HepG2 (cell line): Measurements from ENCODE around the gene CNNM2. TPM values are rescaled to one million over a fixed set of nuclear protein-coding genes. Genes with fewer than 3 reads are reported as not detected.

Experiments used
- ATAC-seq: fragments of 200-7000 bp; cut with Tn5 transposase; 3 replicates; pipeline ENCODE4 v1.9.1; 2020; ENCODE audit warnings: mild to moderate bottlenecking, moderate library complexity
- BruUV-seq: library from RNA; stranded (reverse); fragments of 400-500 nt; replicated peaks from 2 replicates; lab custom pipeline; 2021; lab: Mats Ljungman, UMichigan
- CTCF ChIA-PET: fragments of 300-600 bp; formaldehyde crosslinking; extraction: SDS; loops from one replicate; lab custom pipeline; 2021; ENCODE audit warnings: low total read pairs, inconsistent platforms, low intra/inter-chr PET ratio; lab: Yijun Ruan, JAX
- POLR2A ChIA-PET: fragments of 350-600 bp; sonication (Branson Sonifier 250); formaldehyde crosslinking; loops from one replicate; lab custom pipeline; 2020; ENCODE audit warnings: antibody characterized with exemption, inconsistent platforms; lab: Yijun Ruan, JAX
- DNase-seq: peaks from one replicate; pipeline ENCODE4 v3.0.0-alpha.2; 2015; ENCODE audit warnings: low spot score
- FAIRE-seq: peaks from 3 replicates; lab custom pipeline; 2011; peaks lifted over from hg19 to GRCh38; lab: Jason Lieb, UNC
- H2AFZ ChIP-seq: one replicate; pipeline ENCODE4 v1.6.1; 2011; ENCODE audit warnings: low read length, inconsistent platforms
- H3K27ac ChIP-seq: fragments of 300-600 bp; 3 replicates; pipeline ENCODE4 v1.8.0; 2011; ENCODE audit warnings: mixed run types, mild to moderate bottlenecking, mixed read lengths, low read length, inconsistent platforms; ENCODE audit not compliant: insufficient read depth; ENCODE audit errors: extremely low read length
- H3K27me3 ChIP-seq, 2 experiments: fragments of 200-600 bp in 1 of 2; 2 replicates in 1 of 2; 3 replicates in 1 of 2; pipeline versions ENCODE4 v1.6.0 to v1.8.0; 2011; ENCODE audit warnings: low read length in 2 of 2, mild to moderate bottlenecking in 2 of 2, moderate library complexity in 2 of 2, inconsistent platforms in 1 of 2; ENCODE audit not compliant: insufficient read depth in 2 of 2, control insufficient read depth in 1 of 2
- H3K36me3 ChIP-seq, 2 experiments: fragments of 200-600 bp in 1 of 2; replicated peaks in 1 of 2; 2 replicates in 1 of 2; 3 replicates in 1 of 2; pipeline versions ENCODE4 v1.5.1 to v1.8.0; 2011; ENCODE audit warnings: low read length in 2 of 2, inconsistent platforms in 1 of 2; ENCODE audit not compliant: insufficient read depth in 2 of 2, control insufficient read depth in 1 of 2
- H3K4me1 ChIP-seq: 2 replicates; pipeline ENCODE4 v1.5.1; 2012; ENCODE audit warnings: low read length, inconsistent platforms; ENCODE audit not compliant: insufficient read depth
- H3K4me2 ChIP-seq: 2 replicates; pipeline ENCODE4 v1.6.0; 2011; ENCODE audit warnings: low read depth, low read length, inconsistent platforms
- H3K4me3 ChIP-seq, 3 experiments: fragments of 200-600 bp in 1 of 3; sonication (generic), shearing (Covaris generic) in 1 of 3; replicated peaks in 1 of 3; 2 replicates each; pipeline ENCODE4 v1.5.1; 2011 to 2016; ENCODE audit warnings: low read length in 3 of 3, inconsistent platforms in 2 of 3, low read depth in 2 of 3, mild to moderate bottlenecking in 2 of 3, control low read depth in 1 of 3, mixed read lengths in 1 of 3; ENCODE audit not compliant: insufficient read depth in 1 of 3
- H3K79me2 ChIP-seq: one replicate; pipeline ENCODE4 v1.6.1; 2011; ENCODE audit warnings: low read length, inconsistent platforms; ENCODE audit not compliant: insufficient read depth
- H3K9ac ChIP-seq: 2 replicates; pipeline ENCODE4 v1.6.0; 2011; ENCODE audit warnings: mild to moderate bottlenecking, low read depth, low read length, inconsistent platforms; ENCODE audit not compliant: insufficient read depth
- H3K9me3 ChIP-seq: 2 replicates; pipeline ENCODE4 v1.5.1; 2012; ENCODE audit warnings: mild to moderate bottlenecking, low read length
- H4K20me1 ChIP-seq: 2 replicates; pipeline ENCODE4 v1.6.0; 2011; ENCODE audit warnings: inconsistent platforms, mild to moderate bottlenecking, low read length, moderate library complexity; ENCODE audit not compliant: insufficient read depth
- DNMT3B ChIP-seq: conservative IDR thresholded peaks from 2 replicates; pipeline ENCODE4 v1.6.1; 2016; ENCODE audit warnings: missing biosample characterization, control low read depth
- GPBP1L1 ChIP-seq: sonication (generic); formaldehyde crosslinking; IDR thresholded peaks from 2 replicates; pipeline ENCODE4 v1.5.0; 2020; ENCODE audit warnings: mild to moderate bottlenecking, missing genetic modification reagents
- HIVEP1 ChIP-seq: sonication (generic); formaldehyde crosslinking; IDR thresholded peaks from 2 replicates; pipeline ENCODE4 v1.4.0; 2020; ENCODE audit warnings: mild to moderate bottlenecking, missing genetic modification reagents
- HOXD1 ChIP-seq: sonication (generic); formaldehyde crosslinking; IDR thresholded peaks from 2 replicates; pipeline ENCODE4 v1.5.0; 2020; ENCODE audit warnings: missing genetic modification reagents
- KLF11 ChIP-seq: IDR thresholded peaks from 2 replicates; pipeline ENCODE4 v1.6.1; 2016; ENCODE audit warnings: missing compliant biosample characterization
- NONO ChIP-seq, 2 experiments: fragments of 450-650 bp in 1 of 2; sonication (generic) in 1 of 2; formaldehyde crosslinking in 1 of 2; IDR thresholded peaks in 1 of 2; conservative IDR thresholded peaks in 1 of 2; 2 replicates each; pipeline versions ENCODE4 v1.6.1 to v1.8.0; 2017 to 2022; ENCODE audit warnings: mild to moderate bottlenecking in 1 of 2, missing genetic modification reagents in 1 of 2, moderate library complexity in 1 of 2
- NPAS2 ChIP-seq: sonication (generic); formaldehyde crosslinking; IDR thresholded peaks from 2 replicates; pipeline ENCODE4 v1.8.0; 2022; ENCODE audit warnings: mild to moderate bottlenecking, missing genetic modification reagents, borderline replicate concordance
- NR2C2 ChIP-seq: sonication (generic); formaldehyde crosslinking; IDR thresholded peaks from 2 replicates; pipeline ENCODE4 v1.4.0; 2020; ENCODE audit warnings: missing genetic modification reagents, mild to moderate bottlenecking, moderate library complexity, borderline replicate concordance
- RXRA ChIP-seq: sonication (generic); formaldehyde crosslinking; IDR thresholded peaks from 2 replicates; pipeline ENCODE4 v1.5.1; 2020; ENCODE audit warnings: missing genetic modification reagents
- SRSF4 ChIP-seq: fragments of 200-400 bp; formaldehyde crosslinking; IDR thresholded peaks from one replicate; pipeline ENCODE4 v1.6.1; 2018; ENCODE audit warnings: mild to moderate bottlenecking, low read depth, low read length, moderate library complexity; ENCODE audit not compliant: poor library complexity, severe bottlenecking
- STAT6 ChIP-seq: sonication (generic); formaldehyde crosslinking; IDR thresholded peaks from 2 replicates; pipeline ENCODE4 v1.4.0; 2020; ENCODE audit warnings: missing genetic modification reagents, mild to moderate bottlenecking, borderline replicate concordance
- ZBTB25 ChIP-seq: IDR thresholded peaks from 2 replicates; pipeline ENCODE4 v1.6.1; 2018; ENCODE audit warnings: missing genetic modification reagents
- ZNF121 ChIP-seq: sonication (generic); formaldehyde crosslinking; IDR thresholded peaks from 2 replicates; pipeline ENCODE4 v1.5.0; 2020; ENCODE audit warnings: mild to moderate bottlenecking, missing genetic modification reagents
- ZNF543 ChIP-seq: sonication (generic); formaldehyde crosslinking; IDR thresholded peaks from 2 replicates; pipeline ENCODE4 v1.4.0; 2020; ENCODE audit warnings: mild to moderate bottlenecking, missing genetic modification reagents
- WGBS: methylation state at CpG from one replicate; pipeline ENCODE4 v1.1.6; 2017; ENCODE audit warnings: low lambda C conversion rate; 5-methylcytosine and 5-hydroxymethylcytosine counted together
- in situ Hi-C: cut with HindIII; loops from 2 replicates; pipeline ENCODE4 v1.10.0; 2017; ENCODE audit warnings: low pct_unique_long_range_greater_than_20kb; ENCODE audit not compliant: extremely low pct_ligation_motif_present
- intact Hi-C: fragments of 100-400 bp; cut with micrococcal nuclease; formaldehyde crosslinking; loops from one replicate; pipeline ENCODE4 v1.10.0; 2022; ENCODE audit not compliant: unreplicated experiment
- polyA plus RNA-seq, 8 experiments: library from polyadenylated mRNA; depleted of rRNA in 3 of 8; stranded (reverse) in 7 of 8; unstranded in 1 of 8; fragments of >200 nt; fragmentation: Illumina TruSeq in 4 of 8; extraction: Trizol in 4 of 8; gene quantifications; 2 replicates each; pipeline versions ENCODE4 v1.2.1 to v1.2.3, GENCODE V29; 2011 to 2016; ENCODE audit warnings: low read depth in 4 of 8, missing spikeins in 1 of 8, mixed read lengths in 1 of 8; ENCODE audit not compliant: insufficient read depth in 1 of 8
- total RNA-seq, 5 experiments: library from RNA; depleted of rRNA; stranded (reverse); fragments of >200 nt; fragmentation: Illumina TruSeq; extraction: Trizol; gene quantifications; 2 replicates each; pipeline ENCODE4 v1.2.3, GENCODE V29; 2016; ENCODE audit warnings: low read depth in 1 of 5

Gene CNNM2
- total and polyA plus RNA-seq, 2 of the 13 experiments (the other 11 are each of a cell fraction or from before 2014, with no cell fraction given) = 7.1 to 9.0 TPM

GRCh38 chr10:103041391-103041790, 123.3 kb downstream of the CNNM2 start (continued):
- TF ChIP-seq GPBP1L1 (no peak), ZNF543 (CRISPR knock-in tag) (no peak), NPAS2 (no peak), STAT6 (CRISPR knock-in tag) (no peak), ZNF121 (CRISPR knock-in tag) (no peak)

GRCh38 chr10:103042129-103042528, 124.0 kb downstream of the CNNM2 start:
- intact Hi-C loops = no loop called here
- Histone ChIP-seq H3K4me3 (no peak overlapping the region), H3K9ac (no peak overlapping the region), H3K4me2 (no peak overlapping the region), H3K27me3 (no peaks in the 10 kb centered on the region; a peak in 1 of 5 replicates), H3K36me3 (no peaks in the 10 kb centered on the region), H2AFZ (no peak overlapping the region), H3K27ac (peak overlapping the region; percentile 10), H3K79me2 (peaks cover 4% of the 10 kb centered on the region), H4K20me1 (no peaks in the 10 kb centered on the region)
- CTCF ChIA-PET = no interaction called here
- in situ Hi-C loops = no loop called here
- no TSS peak for BruUV-seq
- DNase-seq (no peak), FAIRE-seq (no peak)
- 99% methylated on average over 5 of the region's 5 CpGs for WGBS
- TF ChIP-seq RXRA (CRISPR knock-in tag) (no peak), NONO (IDR thresholded peaks at IDR 0.05) (no peak), NONO (CRISPR knock-in tag; conservative IDR thresholded peaks at IDR 0.05) (no peak), HIVEP1 (CRISPR knock-in tag) (no peak), HOXD1 (CRISPR knock-in tag) (no peak), KLF11 (CRISPR knock-in tag) (no peak), DNMT3B (CRISPR knock-in tag) (no peak), NR2C2 (CRISPR knock-in tag) (no peak), ZBTB25 (CRISPR knock-in tag) (no peak), SRSF4 (no peak)
- TF ChIP-seq, all 625 proteins: peak for 0
- no peak for ATAC-seq
- Histone ChIP-seq H3K9me3 (no peaks in the 10 kb centered on the region), H3K4me1 (peaks cover 27% of the 10 kb centered on the region)
- POLR2A ChIA-PET = interaction anchor here (0.6 kb wide), 1 partner anchor 187 kb away, joined by 4 read pairs; no protein-coding TSS in a partner anchor
